ENCODE results near the gene ACVR1C.

DNA sequence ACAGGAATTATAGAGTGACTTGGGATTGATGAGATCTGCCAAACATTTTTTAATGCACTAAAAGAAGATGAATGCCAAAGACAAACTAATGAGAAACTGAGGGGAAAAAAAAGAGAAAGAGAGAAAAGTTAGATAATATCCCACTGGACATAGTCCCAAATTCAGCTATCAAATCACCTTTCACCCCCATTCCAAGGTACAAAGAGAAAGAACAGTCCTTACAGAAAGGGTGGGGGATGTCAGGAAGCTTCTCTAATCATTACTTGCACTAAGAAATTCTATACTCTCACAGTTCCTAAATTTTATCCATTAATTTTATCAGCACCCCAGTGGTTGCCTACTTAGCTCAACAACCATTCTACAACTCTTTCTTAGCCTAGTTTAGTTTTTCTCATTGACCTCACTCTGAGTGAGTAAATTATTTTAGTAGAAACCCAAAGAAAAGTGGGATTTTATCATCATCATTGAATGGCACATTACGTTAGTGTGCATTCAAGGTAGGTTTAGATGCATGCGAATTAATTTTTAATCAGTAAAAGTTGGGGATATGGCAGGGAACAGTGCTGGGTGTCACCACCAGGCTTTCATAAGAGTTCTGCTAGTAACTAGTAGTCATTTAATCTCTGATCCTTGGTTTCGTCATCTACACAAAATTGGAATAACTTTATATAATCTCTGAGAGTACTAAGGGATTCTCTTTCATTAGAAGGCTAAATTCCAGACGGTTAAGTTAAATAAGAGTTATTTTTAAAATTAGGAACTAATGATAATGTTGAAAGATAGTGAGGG, 99.5 kb downstream of the ACVR1C start:
- TF ChIP-seq EZH2phosphoT487 (IDR thresholded peaks at IDR 0.05; ENCODE audit: borderline replicate concordance) (no peak), CTCF (conservative IDR thresholded peaks at IDR 0.05; ENCODE audit: low read length) (no peak)

Data from Loucy (cell line).